Lower lobe of right lung (tissue), 2 donors: Measurements from ENCODE around the gene GAS2L3. TPM values are rescaled to one million over a fixed set of nuclear protein-coding genes. Genes with fewer than 3 reads are reported as not detected.

Source experiments
- ATAC-seq, 2 donors: fragments of 200-7000 bp; cut with Tn5 transposase; one replicate each; pipeline ENCODE4 v1.9.1; 2020 to 2022; ENCODE audit warnings: mild to moderate bottlenecking in 2 of 2, moderate library complexity in 2 of 2
- DNase-seq: peaks from one replicate; pipeline ENCODE4 v3.0.0-alpha.2; 2020
- H3K27ac ChIP-seq: fragments of 200-600 bp; one replicate; pipeline ENCODE4 v1.8.0; 2022
- H3K27me3 ChIP-seq: fragments of 200-600 bp; one replicate; pipeline ENCODE4 v1.8.0; 2022; ENCODE audit warnings: low read depth
- H3K36me3 ChIP-seq: fragments of 200-600 bp; one replicate; pipeline ENCODE4 v1.8.0; 2022; ENCODE audit warnings: mild to moderate bottlenecking
- H3K4me1 ChIP-seq: fragments of 200-600 bp; one replicate; pipeline ENCODE4 v1.8.0; 2022
- H3K4me3 ChIP-seq: fragments of 200-600 bp; one replicate; pipeline ENCODE4 v1.8.0; 2022; ENCODE audit warnings: mild to moderate bottlenecking
- H3K9me3 ChIP-seq: fragments of 200-600 bp; one replicate; pipeline ENCODE4 v1.8.0; 2022
- intact Hi-C: fragments of 100-400 bp; cut with DNase I; formaldehyde crosslinking; loops from one replicate; pipeline ENCODE4 v1.11.0; 2022
- total RNA-seq: library from RNA; stranded (reverse); fragmentation: NEBNext Ultra II Directional; extraction: Animal tissue kit (Norgen Biotek cat#: 25700); gene quantifications from one replicate; pipeline ENCODE4 v1.2.1, GENCODE V29; 2021
- TF ChIP-seq, protein P1 (sequence below): fragments of 200-600 bp; IDR thresholded peaks from one replicate; pipeline ENCODE4 v1.8.0; 2022; ENCODE audit warnings: antibody characterized with exemption, mild to moderate bottlenecking
- donor health status: DM: no; HTN: yes; CAD: no; lungs with severe emphysema.

Gene GAS2L3
- total RNA-seq, 1 donor from 2014 or later, result 19.4 TPM

DNA sequence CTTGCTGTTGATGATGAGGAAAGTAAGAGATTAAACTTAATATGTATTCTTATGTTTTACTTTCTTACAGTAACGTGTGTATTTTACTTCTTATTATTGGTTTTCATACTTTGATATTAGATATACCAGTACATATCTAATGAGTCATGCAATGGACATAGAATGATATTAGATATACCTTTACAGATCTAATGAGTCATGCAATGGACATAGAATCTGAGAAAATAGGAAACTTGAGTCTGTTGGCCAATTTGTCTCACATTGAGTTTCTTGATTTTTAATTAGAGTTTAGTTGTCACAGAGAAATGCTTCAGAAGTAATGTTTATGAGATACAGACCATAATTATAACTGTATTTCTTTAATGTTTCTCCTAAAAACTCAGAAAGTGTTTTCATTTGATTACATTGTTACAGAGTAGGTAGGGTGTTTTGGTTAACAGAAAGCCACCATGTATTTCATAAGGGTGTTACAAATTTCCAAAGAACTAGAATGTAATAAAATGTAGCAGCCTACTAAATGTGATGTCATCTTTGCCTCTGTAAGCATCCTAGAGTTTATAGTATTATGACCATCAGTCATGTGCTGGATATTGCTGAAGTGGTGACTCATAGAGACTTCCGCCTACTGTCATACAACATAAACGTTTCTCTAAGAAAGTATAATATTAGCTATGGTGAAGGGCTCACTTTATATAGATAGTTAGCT is 3.0 kb downstream of the GAS2L3 start:
- H3K9me3 ChIP-seq, result no peaks in the 10 kb centered on the region
- peaks cover 21% of the 10 kb centered on the region for H3K4me1 ChIP-seq
- intact Hi-C loops, result no loop called here
- ATAC-seq (no peak), DNase-seq (no peak)
- H3K36me3 ChIP-seq, result no peaks in the 10 kb centered on the region
- H3K4me3 ChIP-seq, result no peak overlapping the region
- TF ChIP-seq, protein P1, sequence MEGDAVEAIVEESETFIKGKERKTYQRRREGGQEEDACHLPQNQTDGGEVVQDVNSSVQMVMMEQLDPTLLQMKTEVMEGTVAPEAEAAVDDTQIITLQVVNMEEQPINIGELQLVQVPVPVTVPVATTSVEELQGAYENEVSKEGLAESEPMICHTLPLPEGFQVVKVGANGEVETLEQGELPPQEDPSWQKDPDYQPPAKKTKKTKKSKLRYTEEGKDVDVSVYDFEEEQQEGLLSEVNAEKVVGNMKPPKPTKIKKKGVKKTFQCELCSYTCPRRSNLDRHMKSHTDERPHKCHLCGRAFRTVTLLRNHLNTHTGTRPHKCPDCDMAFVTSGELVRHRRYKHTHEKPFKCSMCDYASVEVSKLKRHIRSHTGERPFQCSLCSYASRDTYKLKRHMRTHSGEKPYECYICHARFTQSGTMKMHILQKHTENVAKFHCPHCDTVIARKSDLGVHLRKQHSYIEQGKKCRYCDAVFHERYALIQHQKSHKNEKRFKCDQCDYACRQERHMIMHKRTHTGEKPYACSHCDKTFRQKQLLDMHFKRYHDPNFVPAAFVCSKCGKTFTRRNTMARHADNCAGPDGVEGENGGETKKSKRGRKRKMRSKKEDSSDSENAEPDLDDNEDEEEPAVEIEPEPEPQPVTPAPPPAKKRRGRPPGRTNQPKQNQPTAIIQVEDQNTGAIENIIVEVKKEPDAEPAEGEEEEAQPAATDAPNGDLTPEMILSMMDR, result no peak
- no peaks in the 10 kb centered on the region for H3K27me3 ChIP-seq
- no peak overlapping the region for H3K27ac ChIP-seq

DNA sequence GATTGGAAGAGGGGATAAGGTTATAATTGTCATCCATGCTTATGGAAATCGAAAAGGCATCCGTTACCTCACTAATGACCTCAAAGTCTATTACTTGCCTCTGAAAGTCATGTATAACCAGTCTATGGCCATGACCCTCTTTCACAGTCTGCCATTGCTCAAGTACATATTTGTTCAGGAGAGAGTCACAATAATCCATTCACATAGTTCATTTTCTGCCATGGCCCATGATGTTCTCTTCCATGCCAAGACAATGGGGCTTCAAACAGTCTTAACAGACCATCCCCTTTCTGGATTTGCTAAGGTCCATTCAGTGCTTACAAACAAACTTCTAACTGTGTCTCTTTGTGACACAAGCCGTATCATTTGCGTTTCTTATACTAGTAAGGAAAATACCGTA is 5.4 kb downstream of the GAS2L3 start:
- ATAC-seq, result no peak
- no peaks in the 10 kb centered on the region for H3K36me3 ChIP-seq
- no peak overlapping the region for H3K4me3 ChIP-seq
- H3K9me3 ChIP-seq, result peaks cover 8% of the 10 kb centered on the region
- DNase-seq, result no peak
- H3K27me3 ChIP-seq, result no peaks in the 10 kb centered on the region
- H3K27ac ChIP-seq, result no peak overlapping the region
- H3K4me1 ChIP-seq, result peaks cover 13% of the 10 kb centered on the region
- TF ChIP-seq, protein P1, result no peak
- intact Hi-C loops, result no loop called here

DNA sequence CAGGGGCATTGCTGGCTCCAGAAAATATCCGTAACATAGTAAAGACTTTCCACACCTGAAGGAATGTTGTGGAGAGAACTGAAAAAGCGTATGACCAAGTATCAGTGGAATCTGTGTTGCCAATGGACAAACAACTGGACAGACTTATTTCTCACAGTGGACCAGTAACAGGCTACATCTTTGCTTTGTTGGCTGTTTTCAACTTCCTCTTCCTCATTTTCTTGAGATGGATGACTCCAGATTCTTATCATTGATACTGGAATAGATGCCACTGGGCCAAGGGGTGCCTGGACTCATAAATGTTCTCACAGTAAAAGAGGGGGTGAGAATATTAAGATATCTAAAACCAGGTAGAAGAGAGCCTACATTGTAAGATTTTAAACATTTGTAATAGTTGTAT is 6.4 kb downstream of the GAS2L3 start:
- Histone ChIP-seq H3K36me3 (no peaks in the 10 kb centered on the region), H3K27me3 (no peaks in the 10 kb centered on the region), H3K4me3 (no peak overlapping the region), H3K27ac (no peak overlapping the region), H3K9me3 (peaks cover 8% of the 10 kb centered on the region), H3K4me1 (peaks cover 4% of the 10 kb centered on the region)
- intact Hi-C loops, result no loop called here
- DNase-seq (no peak), ATAC-seq (no peak)
- TF ChIP-seq, protein P1, result no peak

DNA sequence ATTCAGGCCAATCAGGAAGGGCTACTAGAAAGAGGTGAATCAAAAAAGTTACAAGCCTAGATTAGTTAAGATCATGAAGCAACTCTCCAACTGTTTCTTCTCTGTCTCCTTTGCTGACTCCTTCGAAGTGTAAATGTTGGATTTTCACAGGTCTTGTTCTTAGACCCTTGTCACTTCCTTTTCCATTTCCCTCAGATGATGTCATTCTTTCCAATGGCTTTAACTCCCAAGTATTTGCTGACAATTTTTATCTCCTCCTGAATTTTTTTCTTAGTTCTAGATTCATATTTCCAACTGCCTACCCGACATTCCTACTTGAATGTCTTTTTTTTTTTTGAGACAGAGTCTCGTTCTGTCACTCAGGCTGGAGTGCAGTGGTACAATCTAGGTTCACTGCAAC is 10.8 kb downstream of the GAS2L3 start:
- Histone ChIP-seq H3K27ac (no peak overlapping the region), H3K27me3 (no peaks in the 10 kb centered on the region), H3K36me3 (no peaks in the 10 kb centered on the region), H3K9me3 (peaks cover 18% of the 10 kb centered on the region), H3K4me3 (no peak overlapping the region), H3K4me1 (no peaks in the 10 kb centered on the region)
- no peak for ATAC-seq
- intact Hi-C loops, result no loop called here
- no peak for DNase-seq
- TF ChIP-seq, protein P1, result no peak

DNA sequence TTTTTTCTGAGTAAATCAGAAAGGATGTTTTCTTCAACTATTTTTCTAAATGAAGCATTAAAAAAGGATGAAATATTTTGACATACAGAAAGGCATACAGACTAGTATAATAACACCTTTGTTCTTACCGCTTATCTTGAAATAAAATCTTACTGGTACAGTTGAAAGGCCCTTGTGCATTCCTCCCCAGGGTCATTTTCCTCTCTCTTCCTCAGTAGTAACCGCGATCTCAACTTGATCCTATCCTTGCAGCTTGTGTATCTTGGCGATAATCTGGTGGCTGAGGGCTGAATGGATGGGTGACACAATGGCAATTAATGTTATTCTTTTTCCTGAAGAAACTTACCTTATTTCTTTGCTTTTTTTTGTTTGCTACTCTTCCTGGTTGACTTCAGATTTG is 18.5 kb downstream of the GAS2L3 start:
- TF ChIP-seq, protein P1, result no peak
- Histone ChIP-seq H3K27me3 (no peaks in the 10 kb centered on the region), H3K4me3 (no peak overlapping the region), H3K9me3 (peaks cover 10% of the 10 kb centered on the region), H3K4me1 (no peaks in the 10 kb centered on the region), H3K27ac (no peak overlapping the region), H3K36me3 (no peaks in the 10 kb centered on the region)
- intact Hi-C loops, result no loop called here
- DNase-seq, result no peak
- no peak for ATAC-seq
